Upper lobe of left lung (tissue), 6 donors: Measurements from ENCODE around the gene NRSN1. TPM values are rescaled to one million over a fixed set of nuclear protein-coding genes. Genes with fewer than 3 reads are reported as not detected.
"Not testable (repeated sequence)": the region's sequence is repeated elsewhere in the genome, so short reads cannot be mapped to it uniquely, and the experiment has no call there.

ENCODE experiments used
- ATAC-seq, 2 donors: fragments of 200-7000 bp; cut with Tn5 transposase; one replicate each; pipeline ENCODE4 v1.9.1; 2022; ENCODE audit warnings: mild to moderate bottlenecking in 2 of 2, moderate library complexity in 2 of 2; ENCODE audit not compliant: low FRiP score in 2 of 2
- DNase-seq, 2 donors: peaks; one replicate each; pipeline ENCODE4 v3.0.0-alpha.2; 2019 to 2020
- H3K27ac ChIP-seq, 4 donors: fragments of 200-600 bp; sonication (generic); one replicate each; pipeline ENCODE4 v1.5.1; 2016 to 2019
- H3K27me3 ChIP-seq, 4 donors: fragments of 200-600 bp; sonication (generic); one replicate each; pipeline ENCODE4 v1.5.1; 2017 to 2019
- H3K36me3 ChIP-seq, 4 donors: fragments of 200-600 bp; sonication (generic); one replicate each; pipeline ENCODE4 v1.5.1; 2016 to 2019
- H3K4me1 ChIP-seq, 4 donors: fragments of 200-600 bp; sonication (generic); one replicate each; pipeline ENCODE4 v1.5.1; 2018 to 2019
- H3K4me3 ChIP-seq, 4 donors: fragments of 200-600 bp; sonication (generic); one replicate each; pipeline ENCODE4 v1.5.1; 2017 to 2019; ENCODE audit warnings: mild to moderate bottlenecking in 2 of 4, moderate library complexity in 1 of 4
- H3K9me3 ChIP-seq, 4 donors: fragments of 200-600 bp; sonication (generic); one replicate each; pipeline ENCODE4 v1.5.1; 2018 to 2019
- EP300 ChIP-seq, 4 donors: sonication (generic); formaldehyde crosslinking; IDR thresholded peaks; one replicate each; pipeline ENCODE4 v1.5.1; 2017; ENCODE audit warnings: antibody characterized with exemption in 4 of 4, control low read depth in 2 of 4
- POLR2A ChIP-seq, 4 donors: fragments of 450-650 bp; IDR thresholded peaks; one replicate each; pipeline ENCODE4 v1.5.1; 2016 to 2017; ENCODE audit warnings: antibody characterized with exemption in 4 of 4, mild to moderate bottlenecking in 2 of 4
- POLR2AphosphoS5 ChIP-seq, 2 donors: sonication (generic); formaldehyde crosslinking; IDR thresholded peaks; one replicate each; pipeline ENCODE4 v1.5.1; 2017; ENCODE audit warnings: antibody characterized with exemption in 2 of 2
- WGBS, 2 donors: methylation state at CpG; one replicate each; pipeline ENCODE4 v1.1.5; 2017 to 2018; 5-methylcytosine and 5-hydroxymethylcytosine counted together
- total RNA-seq, 6 donors: library from RNA; depleted of rRNA in 4 of 6; stranded (reverse); fragments of >200 nt in 4 of 6; gene quantifications; one replicate each; pipeline versions ENCODE4 v1.1.0 to v1.2.1, GENCODE V29; 2016 to 2021
- TF ChIP-seq, protein P1 (sequence below), 6 experiments: fragments of 450-650 bp in 4 of 6; fragments of 200-600 bp in 2 of 6; sonication (generic) in 2 of 6; IDR thresholded peaks; one replicate each; pipeline ENCODE4 v1.5.1; 2016 to 2019; ENCODE audit warnings: antibody characterized with exemption in 6 of 6
- donor health status: DM: no; HTN: no; CAD: no; lungs with moderate emphysema.
- donor health status: DM: no; HTN: yes; CAD: no; lungs with severe emphysema.

Gene NRSN1
- total RNA-seq, 6 donors from 2014 or later, result not detected

DNA sequence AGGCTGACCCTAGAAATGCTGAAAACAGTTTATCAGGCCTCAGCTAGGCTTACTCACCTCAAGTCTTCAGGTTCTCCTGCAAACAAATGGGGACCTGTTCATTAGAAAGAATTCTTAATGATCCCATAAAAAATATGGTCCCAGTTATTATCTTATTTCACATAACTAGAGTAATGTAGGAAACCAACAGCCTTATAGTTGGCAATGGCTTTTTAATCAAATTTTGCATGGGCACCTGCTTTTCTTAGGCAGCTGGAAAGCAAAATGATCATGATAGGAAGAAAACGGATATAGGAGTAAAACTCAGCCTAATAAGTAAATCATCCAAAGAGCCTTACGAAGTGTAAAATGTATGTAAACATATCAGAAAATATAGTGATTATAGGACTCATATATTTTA is 1.3 kb downstream of the NRSN1 start:
- ATAC-seq (no peak), DNase-seq (no peak)
- Histone ChIP-seq H3K27ac (no peak overlapping the region), H3K4me3 (no peak overlapping the region), H3K9me3 (no peaks in the 10 kb centered on the region), H3K27me3 (peaks cover 0 to 5% (median 0%) of the 10 kb centered on the region in 4 donors), H3K36me3 (no peaks in the 10 kb centered on the region), H3K4me1 (peaks cover 0 to 7% (median 0%) of the 10 kb centered on the region in 4 donors)
- 81 to 85% methylated on average over 2 of the region's 2 CpGs for WGBS, 2 donors
- TF ChIP-seq POLR2AphosphoS5 (IDR thresholded peaks at IDR 0.05), result no peak
- no peak for TF ChIP-seq EP300 (IDR thresholded peaks at IDR 0.05)
- TF ChIP-seq, protein P1, sequence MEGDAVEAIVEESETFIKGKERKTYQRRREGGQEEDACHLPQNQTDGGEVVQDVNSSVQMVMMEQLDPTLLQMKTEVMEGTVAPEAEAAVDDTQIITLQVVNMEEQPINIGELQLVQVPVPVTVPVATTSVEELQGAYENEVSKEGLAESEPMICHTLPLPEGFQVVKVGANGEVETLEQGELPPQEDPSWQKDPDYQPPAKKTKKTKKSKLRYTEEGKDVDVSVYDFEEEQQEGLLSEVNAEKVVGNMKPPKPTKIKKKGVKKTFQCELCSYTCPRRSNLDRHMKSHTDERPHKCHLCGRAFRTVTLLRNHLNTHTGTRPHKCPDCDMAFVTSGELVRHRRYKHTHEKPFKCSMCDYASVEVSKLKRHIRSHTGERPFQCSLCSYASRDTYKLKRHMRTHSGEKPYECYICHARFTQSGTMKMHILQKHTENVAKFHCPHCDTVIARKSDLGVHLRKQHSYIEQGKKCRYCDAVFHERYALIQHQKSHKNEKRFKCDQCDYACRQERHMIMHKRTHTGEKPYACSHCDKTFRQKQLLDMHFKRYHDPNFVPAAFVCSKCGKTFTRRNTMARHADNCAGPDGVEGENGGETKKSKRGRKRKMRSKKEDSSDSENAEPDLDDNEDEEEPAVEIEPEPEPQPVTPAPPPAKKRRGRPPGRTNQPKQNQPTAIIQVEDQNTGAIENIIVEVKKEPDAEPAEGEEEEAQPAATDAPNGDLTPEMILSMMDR (IDR thresholded peaks at IDR 0.05), result no peak
- no peak for TF ChIP-seq POLR2A (IDR thresholded peaks at IDR 0.05)

DNA sequence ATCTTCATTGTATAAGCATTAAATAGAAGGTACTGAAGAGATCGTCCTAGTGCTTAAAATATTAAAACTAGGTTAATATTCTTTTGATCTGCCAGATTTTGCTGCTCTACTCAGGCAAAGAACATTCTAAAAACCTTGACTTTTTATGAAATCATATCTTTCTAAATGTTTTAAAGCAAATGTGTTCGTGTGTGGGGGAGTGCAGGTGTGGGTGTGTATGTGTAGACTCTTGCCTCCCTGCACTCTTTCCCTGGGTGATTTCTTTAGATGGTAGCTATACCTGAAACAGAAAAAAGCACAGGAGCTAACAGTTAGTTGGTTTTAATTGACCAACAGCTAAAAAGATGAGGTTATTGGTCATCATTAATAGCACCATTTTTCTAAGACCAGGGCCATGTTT is 5.7 kb downstream of the NRSN1 start:
- H3K27me3 ChIP-seq, result no peaks in the 10 kb centered on the region
- no peaks in the 10 kb centered on the region for H3K36me3 ChIP-seq
- no peak overlapping the region for H3K27ac ChIP-seq
- WGBS, 2 donors, result 70 to 74% methylated on average over 2 of the region's 2 CpGs
- ATAC-seq, result no peak
- no peak for DNase-seq
- H3K9me3 ChIP-seq, result no peaks in the 10 kb centered on the region
- no peak overlapping the region for H3K4me3 ChIP-seq
- TF ChIP-seq EP300 (IDR thresholded peaks at IDR 0.05), result no peak
- TF ChIP-seq POLR2AphosphoS5 (IDR thresholded peaks at IDR 0.05), result no peak
- TF ChIP-seq, protein P1 (IDR thresholded peaks at IDR 0.05), result no peak
- no peak for TF ChIP-seq POLR2A (IDR thresholded peaks at IDR 0.05)
- no peaks in the 10 kb centered on the region for H3K4me1 ChIP-seq

DNA sequence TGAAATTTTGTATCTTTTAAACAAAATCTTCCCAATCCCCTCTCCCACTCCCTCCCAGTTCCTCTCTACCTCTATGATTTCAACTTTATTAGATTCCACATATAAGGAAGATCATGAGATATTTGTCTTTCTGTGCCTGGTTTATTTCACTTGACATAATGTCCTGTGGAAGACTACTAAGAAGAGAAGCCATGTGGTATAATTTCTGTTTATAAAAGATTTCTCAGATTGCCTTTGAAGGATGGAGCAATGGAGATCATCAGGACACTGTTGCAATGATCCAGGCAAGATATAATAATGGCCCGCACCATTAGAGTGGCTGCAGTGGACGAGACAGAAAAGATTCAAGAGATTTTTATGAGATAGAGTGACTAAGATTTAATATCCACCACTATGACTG is 13.1 kb downstream of the NRSN1 start:
- no peaks in the 10 kb centered on the region for H3K36me3 ChIP-seq
- no peak for TF ChIP-seq POLR2A (IDR thresholded peaks at IDR 0.05)
- TF ChIP-seq, protein P1 (IDR thresholded peaks at IDR 0.05), result no peak
- TF ChIP-seq POLR2AphosphoS5 (IDR thresholded peaks at IDR 0.05), result no peak
- TF ChIP-seq EP300 (IDR thresholded peaks at IDR 0.05), result no peak
- no peaks in the 10 kb centered on the region for H3K4me1 ChIP-seq
- no peaks in the 10 kb centered on the region for H3K9me3 ChIP-seq
- H3K27ac ChIP-seq, result no peak overlapping the region
- no peaks in the 10 kb centered on the region for H3K27me3 ChIP-seq
- no peak for ATAC-seq
- H3K4me3 ChIP-seq, result no peak overlapping the region
- DNase-seq, result no peak
- WGBS, 2 donors, result 85 to 88% methylated on average over 2 of the region's 2 CpGs

DNA sequence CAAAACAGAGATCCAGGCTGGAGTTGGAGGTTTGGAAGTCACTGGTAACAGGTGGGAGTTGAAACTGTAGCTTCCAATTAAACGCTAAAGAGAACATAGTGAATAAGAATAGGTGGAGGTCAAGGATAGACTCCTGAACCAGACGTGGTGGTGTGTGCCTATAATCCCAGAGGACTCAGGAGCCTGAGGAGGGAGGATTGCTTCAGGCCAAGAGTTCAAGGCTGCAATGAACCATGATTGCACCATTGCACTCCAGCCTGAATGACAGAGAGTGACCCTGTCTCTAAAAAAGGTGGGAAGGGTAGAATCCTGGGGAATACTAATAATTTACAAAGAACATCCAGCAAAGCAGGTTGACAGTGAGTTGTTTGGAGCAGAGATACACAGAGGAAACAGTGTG is 13.6 kb downstream of the NRSN1 start:
- H3K27ac ChIP-seq, result no peak overlapping the region
- no peaks in the 10 kb centered on the region for H3K27me3 ChIP-seq
- 71 to 85% methylated on average over 2 of the region's 2 CpGs for WGBS, 2 donors
- no peak for ATAC-seq
- H3K4me1 ChIP-seq, result no peaks in the 10 kb centered on the region
- H3K9me3 ChIP-seq, result no peaks in the 10 kb centered on the region
- DNase-seq, result no peak
- no peak overlapping the region for H3K4me3 ChIP-seq
- TF ChIP-seq, protein P1 (IDR thresholded peaks at IDR 0.05), result no peak
- TF ChIP-seq POLR2A (IDR thresholded peaks at IDR 0.05) (no peak), EP300 (IDR thresholded peaks at IDR 0.05) (no peak)
- H3K36me3 ChIP-seq, result no peaks in the 10 kb centered on the region

DNA sequence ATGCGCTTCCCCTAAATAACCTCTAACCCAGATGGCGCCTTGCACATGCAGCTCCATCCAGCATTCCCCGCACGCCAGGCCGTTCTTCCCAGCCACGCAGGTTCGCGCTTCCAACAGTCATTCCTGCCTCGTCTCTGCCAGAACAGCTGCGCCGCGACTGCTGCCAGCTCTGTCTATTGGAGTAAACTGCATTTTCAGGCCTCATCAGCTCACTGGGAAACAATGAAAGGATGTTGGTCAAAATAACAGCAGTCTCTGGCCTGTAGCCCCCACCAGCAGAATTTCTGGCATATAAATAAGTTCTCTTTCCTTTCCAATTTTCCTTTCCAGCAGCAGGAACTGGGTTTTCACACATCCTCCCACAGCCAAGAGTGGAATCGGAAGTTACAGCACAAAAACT is 14.6 kb downstream of the NRSN1 start:
- no peaks in the 10 kb centered on the region for H3K9me3 ChIP-seq
- DNase-seq (peak in 1 of 2 donors; percentile 81), ATAC-seq (peak in 1 of 2 donors; percentile 59)
- no peak overlapping the region for H3K4me3 ChIP-seq
- TF ChIP-seq POLR2AphosphoS5 (IDR thresholded peaks at IDR 0.05) (no peak), POLR2A (IDR thresholded peaks at IDR 0.05) (no peak), EP300 (IDR thresholded peaks at IDR 0.05) (no peak)
- TF ChIP-seq, protein P1 (IDR thresholded peaks at IDR 0.05), result no peak
- 64 to 69% methylated on average over 13 of the region's 13 CpGs for WGBS, 2 donors
- no peaks in the 10 kb centered on the region for H3K36me3 ChIP-seq
- H3K27ac ChIP-seq, result no peak overlapping the region
- no peaks in the 10 kb centered on the region for H3K27me3 ChIP-seq
- no peaks in the 10 kb centered on the region for H3K4me1 ChIP-seq

DNA sequence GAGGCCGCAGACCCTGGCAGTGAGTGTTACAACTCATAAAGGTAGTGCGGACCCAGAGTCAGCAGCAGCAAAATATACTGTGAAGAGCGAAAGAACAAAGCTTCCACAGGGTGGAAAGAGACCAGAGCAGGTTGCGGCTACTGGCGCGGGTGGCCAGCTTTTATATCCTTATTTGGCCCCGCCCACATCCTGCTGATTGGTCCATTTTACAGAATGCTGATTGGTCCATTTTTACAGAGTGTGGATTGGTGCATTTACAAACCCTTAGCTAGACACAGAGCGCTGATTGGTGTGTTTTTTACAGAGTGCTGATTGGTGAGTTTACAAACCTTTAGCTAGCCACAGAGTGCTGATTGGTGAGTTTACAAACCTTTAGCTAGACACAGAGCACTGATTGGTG is 16.7 kb downstream of the NRSN1 start:
- not testable (repeated sequence) for H3K9me3 ChIP-seq, H3K4me3 ChIP-seq, ATAC-seq, H3K27ac ChIP-seq, H3K27me3 ChIP-seq, DNase-seq, H3K36me3 ChIP-seq, H3K4me1 ChIP-seq
- WGBS, 2 donors, result 95 to 96% methylated on average over 8 of the region's 8 CpGs
